SK-N-MC (cell line): ENCODE results near the gene FAM118A.
A peak's percentile ranks its signal among the peaks of the same experiment; 100 is the strongest.

Experiments used
- DNase-seq: peaks from one replicate; pipeline ENCODE4 v3.0.0-alpha.2; 2011; ENCODE audit warnings: low read depth, low spot score
- H3K27ac ChIP-seq: fragments of 200-600 bp; sonication (generic); 2 replicates; pipeline ENCODE4 v1.5.1; 2016; ENCODE audit warnings: mixed run types
- H3K36me3 ChIP-seq: fragments of 200-600 bp; sonication (generic); 2 replicates; pipeline ENCODE4 v1.6.1; 2017; ENCODE audit warnings: antibody characterized with exemption, low read length, mixed read lengths; ENCODE audit not compliant: insufficient read depth
- H3K4me3 ChIP-seq: fragments of 200-600 bp; sonication (generic); 2 replicates; pipeline ENCODE4 v1.5.1; 2016
- H3K9ac ChIP-seq: fragments of 200-600 bp; sonication (generic); 2 replicates; pipeline ENCODE4 v1.8.0; 2017; ENCODE audit warnings: mixed run types, mixed read lengths; ENCODE audit not compliant: insufficient read length
- H3K9me3 ChIP-seq: fragments of 200-600 bp; sonication (generic); 2 replicates; pipeline ENCODE4 v1.6.1; 2017; ENCODE audit warnings: low read depth, mild to moderate bottlenecking, antibody characterized with exemption, low read length, moderate library complexity, mixed read lengths
- EZH2 ChIP-seq: fragments of 200-600 bp; sonication (generic); IDR thresholded peaks from one replicate; pipeline ENCODE4 v1.6.1; 2017; ENCODE audit warnings: antibody characterized with exemption
- FOXP2 ChIP-seq: optimal IDR thresholded peaks from 2 replicates; pipeline ENCODE3; 2011; ENCODE audit warnings: mild to moderate bottlenecking, moderate library complexity; ENCODE audit not compliant: insufficient read depth; ENCODE audit errors: extremely low read length, control extremely low read depth
- POLR2AphosphoS5 ChIP-seq: IDR thresholded peaks from 2 replicates; pipeline ENCODE4 v1.6.1; 2012; ENCODE audit warnings: mild to moderate bottlenecking, low read depth, low read length, borderline replicate concordance

Gene FAM118A

DNA sequence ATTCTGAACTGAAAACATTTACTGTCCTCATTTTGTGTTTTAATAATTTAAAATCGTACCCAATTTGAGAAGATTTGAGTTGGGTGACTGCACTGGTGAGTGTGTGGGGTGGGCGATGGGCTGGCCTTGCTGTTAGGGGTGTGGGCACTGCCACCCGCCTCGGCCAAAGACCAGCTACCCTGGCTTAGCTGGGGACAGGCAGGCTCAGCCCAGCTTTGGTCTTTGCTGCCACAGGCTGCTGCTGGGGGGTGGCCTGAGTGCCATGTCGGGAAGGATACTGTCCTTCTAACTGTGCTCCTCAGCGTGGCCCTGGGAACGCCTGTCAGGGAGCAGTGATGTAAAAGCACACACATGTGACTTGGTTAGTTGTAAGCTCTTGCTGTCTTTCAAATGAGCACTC, 22.3 kb downstream of the FAM118A start:
- no peak overlapping the region for H3K4me3 ChIP-seq
- H3K27ac ChIP-seq: no peak overlapping the region
- no peak overlapping the region for H3K9ac ChIP-seq
- no peaks in the 10 kb centered on the region for H3K9me3 ChIP-seq
- no peak for TF ChIP-seq POLR2AphosphoS5
- TF ChIP-seq FOXP2: no peak
- TF ChIP-seq EZH2: no peak
- no peak for DNase-seq
- peaks cover 25% of the 10 kb centered on the region for H3K36me3 ChIP-seq

DNA sequence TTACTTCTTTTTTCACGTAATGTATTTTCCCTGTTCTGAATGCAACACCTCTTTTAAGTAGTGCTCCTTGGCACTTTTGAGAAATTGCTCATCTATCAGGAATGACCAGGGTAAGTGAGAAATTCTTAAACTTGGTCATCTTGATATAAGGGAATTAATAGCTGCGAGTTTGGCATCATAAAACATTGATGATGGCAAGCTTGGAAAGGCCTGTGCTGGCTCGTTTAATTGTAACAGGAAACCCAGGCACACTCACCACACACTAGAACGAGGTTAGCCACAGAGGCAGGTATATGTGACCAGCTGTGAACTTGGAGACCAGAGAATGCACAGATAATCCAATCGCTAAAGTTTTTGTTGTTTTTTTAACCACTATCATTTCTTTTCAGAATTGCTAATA, 24.3 kb downstream of the FAM118A start:
- Histone ChIP-seq H3K4me3 (no peak overlapping the region), H3K9me3 (no peaks in the 10 kb centered on the region), H3K36me3 (peaks cover 17% of the 10 kb centered on the region), H3K9ac (no peak overlapping the region), H3K27ac (no peak overlapping the region)
- DNase-seq: no peak
- TF ChIP-seq FOXP2 (no peak), EZH2 (no peak), POLR2AphosphoS5 (no peak)

DNA sequence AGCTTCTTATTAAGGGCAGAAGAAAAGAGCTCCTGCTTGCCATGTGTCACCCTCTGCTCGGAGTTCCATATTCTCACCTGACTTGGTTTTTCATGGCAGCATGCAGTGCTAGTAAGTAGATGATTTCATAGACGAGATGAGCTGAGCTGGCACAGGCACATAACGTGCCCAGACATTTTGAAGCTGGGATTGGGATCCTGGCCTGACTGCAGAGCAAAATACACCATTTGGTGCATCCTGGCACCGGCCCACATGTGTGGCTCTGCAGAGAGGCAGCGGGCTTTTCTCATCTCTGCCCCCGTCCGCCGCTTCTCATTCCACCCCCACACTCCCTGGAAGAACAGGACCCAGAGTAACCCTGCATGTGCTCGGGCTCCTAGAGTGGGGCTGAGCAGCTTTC, 24.8 kb downstream of the FAM118A start:
- TF ChIP-seq EZH2 (no peak), FOXP2 (no peak), POLR2AphosphoS5 (no peak)
- H3K9ac ChIP-seq: no peak overlapping the region
- no peak for DNase-seq
- no peak overlapping the region for H3K27ac ChIP-seq
- no peak overlapping the region for H3K4me3 ChIP-seq
- H3K36me3 ChIP-seq: peaks cover 17% of the 10 kb centered on the region
- no peaks in the 10 kb centered on the region for H3K9me3 ChIP-seq

DNA sequence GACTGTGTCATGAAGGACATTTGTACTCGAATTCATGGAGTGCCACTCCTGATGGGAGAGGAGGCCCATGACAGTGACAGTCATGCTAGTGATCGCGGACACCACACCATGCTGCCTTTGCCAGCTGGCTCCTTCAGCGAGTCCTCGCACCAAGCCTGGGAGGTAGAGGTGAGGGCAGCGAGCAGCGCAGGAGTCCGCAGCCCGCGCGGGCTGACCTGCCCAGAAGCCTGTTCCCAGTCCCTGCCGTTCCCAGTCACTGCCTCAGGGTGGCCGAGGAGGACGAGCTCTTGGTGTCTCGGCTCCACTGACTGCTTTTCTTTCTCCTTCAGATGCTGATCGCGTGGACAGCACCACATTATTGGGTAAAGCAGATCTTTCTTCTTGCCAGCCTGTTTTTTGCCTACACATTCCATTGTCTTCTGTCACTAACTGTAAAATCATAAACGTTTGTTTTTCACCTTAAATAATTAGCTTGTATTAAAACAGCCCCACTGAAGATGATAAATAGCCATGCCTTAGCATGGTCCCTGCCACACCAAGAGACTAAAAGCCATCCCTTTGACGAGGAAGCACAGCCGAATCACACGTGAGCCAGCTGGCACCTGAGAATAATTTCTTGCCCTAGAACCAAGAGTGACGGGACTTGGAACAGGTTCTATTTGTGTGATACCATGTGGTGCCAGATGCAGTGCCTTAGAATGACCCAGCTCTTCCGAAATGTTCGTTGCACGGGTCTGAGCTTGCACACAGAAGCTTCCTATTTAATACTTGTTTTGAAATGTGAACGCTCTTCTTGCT, 25.5 kb downstream of the FAM118A start:
- DNase-seq: no peak
- no peak overlapping the region for H3K27ac ChIP-seq
- no peaks in the 10 kb centered on the region for H3K9me3 ChIP-seq
- H3K4me3 ChIP-seq: no peak overlapping the region
- TF ChIP-seq POLR2AphosphoS5: no peak
- peaks cover 17% of the 10 kb centered on the region for H3K36me3 ChIP-seq
- H3K9ac ChIP-seq: no peak overlapping the region

DNA sequence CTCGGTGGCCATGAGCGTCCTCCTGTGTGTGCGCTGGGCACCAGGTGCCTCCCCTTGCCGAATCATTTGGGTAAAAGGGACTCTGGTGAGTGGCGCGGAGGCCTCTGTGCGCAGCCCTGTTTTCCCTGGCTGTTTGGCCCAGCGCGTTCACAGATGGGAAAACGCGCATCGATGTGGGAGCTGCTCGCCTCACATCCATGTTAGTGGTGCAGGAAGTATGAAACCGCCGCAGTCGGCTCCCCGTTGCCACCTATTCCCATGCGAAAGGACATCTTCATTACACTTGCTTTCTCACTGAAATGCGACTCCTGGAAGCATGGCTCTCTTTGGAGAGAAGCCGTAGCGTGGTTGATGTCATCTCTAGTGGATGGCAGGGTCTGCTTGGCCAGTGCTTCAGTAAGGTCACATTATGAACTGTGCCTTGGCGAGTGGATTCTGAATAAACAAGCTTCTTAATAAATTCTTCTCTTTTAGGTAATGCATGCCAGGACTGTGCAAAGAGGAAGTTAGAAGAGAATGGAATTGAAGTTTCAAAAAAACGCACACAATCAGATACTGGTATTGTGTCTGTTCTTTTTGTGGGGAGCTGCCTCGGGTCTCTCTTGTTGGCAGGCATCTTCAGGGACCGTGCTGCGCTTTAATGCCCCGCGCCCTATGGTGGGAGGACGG, 26.3 kb downstream of the FAM118A start:
- no peak overlapping the region for H3K4me3 ChIP-seq
- H3K36me3 ChIP-seq: peaks cover 17% of the 10 kb centered on the region
- H3K9ac ChIP-seq: no peak overlapping the region
- no peak for TF ChIP-seq FOXP2
- TF ChIP-seq POLR2AphosphoS5: no peak
- TF ChIP-seq EZH2: no peak
- DNase-seq: no peak
- H3K27ac ChIP-seq: no peak overlapping the region
- H3K9me3 ChIP-seq: no peaks in the 10 kb centered on the region

DNA sequence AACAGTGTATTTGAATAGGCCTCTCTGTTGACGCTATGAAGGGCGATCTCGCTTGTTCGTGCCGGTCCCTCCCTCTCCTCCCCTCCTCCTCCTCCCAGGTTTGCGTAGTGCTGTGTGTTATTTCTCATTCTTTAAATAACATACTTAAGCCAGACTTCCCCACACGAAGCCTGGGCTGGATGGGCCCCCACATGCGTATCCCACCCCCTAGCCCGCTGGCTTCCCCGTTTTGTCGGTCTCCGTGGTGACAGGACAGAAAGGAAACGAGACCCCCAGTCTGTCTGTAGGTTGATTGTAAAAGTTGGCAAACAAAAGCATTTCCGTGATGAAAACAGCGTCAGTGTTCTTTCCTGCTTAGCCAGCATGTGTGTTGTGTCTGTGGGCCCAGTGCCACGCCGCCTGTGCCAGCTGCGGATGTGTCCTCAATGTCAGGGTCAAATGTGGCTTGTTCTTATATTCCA, 27.3 kb downstream of the FAM118A start:
- TF ChIP-seq FOXP2: no peak
- TF ChIP-seq POLR2AphosphoS5: no peak
- no peak for TF ChIP-seq EZH2

DNA sequence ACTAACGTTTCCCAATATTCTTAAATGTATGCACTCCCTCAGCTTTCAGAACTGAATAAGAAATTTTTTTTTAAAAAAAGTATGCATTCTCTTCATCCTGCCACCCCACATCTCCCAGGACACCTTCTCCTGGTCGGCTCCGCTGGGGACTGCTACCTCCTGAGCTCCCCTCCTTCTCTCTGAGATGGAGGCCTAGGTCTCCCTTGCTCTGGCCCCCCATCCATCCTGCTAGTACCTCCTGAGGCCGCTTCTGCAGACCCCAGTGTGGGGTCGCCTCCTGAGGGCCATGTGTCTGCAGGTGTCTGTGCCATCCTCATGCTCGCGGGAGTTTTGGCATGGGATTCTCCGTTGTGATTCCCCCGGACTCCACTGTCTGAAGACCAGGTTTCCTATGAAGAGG, 27.8 kb downstream of the FAM118A start:
- H3K9me3 ChIP-seq: no peaks in the 10 kb centered on the region
- peak overlapping the region; percentile 8 for H3K9ac ChIP-seq
- H3K36me3 ChIP-seq: peaks cover 17% of the 10 kb centered on the region
- no peak for TF ChIP-seq FOXP2
- no peak for TF ChIP-seq POLR2AphosphoS5
- TF ChIP-seq EZH2: no peak
- H3K4me3 ChIP-seq: peak overlapping the region; percentile 53; the same call in 1 of the 2 replicates
- peak overlapping the region; percentile 69 for H3K27ac ChIP-seq
- no peak for DNase-seq

More for the DNA sequence above, 27.3 kb downstream of the FAM118A start:
- Histone ChIP-seq H3K9me3 (no peaks in the 10 kb centered on the region), H3K9ac (peak overlapping the region; percentile 48), H3K4me3 (peak overlapping the region; percentile 53), H3K27ac (peak overlapping the region; percentile 69), H3K36me3 (peaks cover 17% of the 10 kb centered on the region)
- no peak for DNase-seq

DNA sequence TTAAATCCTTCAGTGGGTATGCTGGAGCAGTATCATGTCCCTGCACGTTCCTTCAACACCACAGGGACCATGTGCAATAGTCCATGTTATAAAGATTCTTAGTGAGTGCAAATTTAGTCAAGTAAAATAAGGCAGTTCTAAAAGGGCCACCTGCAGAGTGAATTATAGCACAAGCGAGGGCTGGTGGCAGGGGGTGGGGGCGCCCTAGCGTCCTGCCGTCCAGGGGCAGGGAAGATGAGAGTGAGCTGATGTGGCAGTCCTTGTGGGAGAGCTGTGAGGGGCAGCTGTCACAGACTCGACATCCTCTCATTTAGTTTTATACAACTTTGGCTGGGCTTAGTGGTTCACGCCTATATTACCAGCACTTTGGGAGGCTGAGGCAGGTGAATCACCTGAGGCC, 29.1 kb downstream of the FAM118A start:
- no peaks in the 10 kb centered on the region for H3K9me3 ChIP-seq
- no peak for TF ChIP-seq EZH2
- TF ChIP-seq POLR2AphosphoS5: no peak
- no peak for TF ChIP-seq FOXP2
- H3K36me3 ChIP-seq: peaks cover 17% of the 10 kb centered on the region
- no peak overlapping the region for H3K4me3 ChIP-seq
- H3K27ac ChIP-seq: no peak overlapping the region
- H3K9ac ChIP-seq: no peak overlapping the region
- no peak for DNase-seq
